ENCODE results near the gene IRAK2.

Gene IRAK2

DNA sequence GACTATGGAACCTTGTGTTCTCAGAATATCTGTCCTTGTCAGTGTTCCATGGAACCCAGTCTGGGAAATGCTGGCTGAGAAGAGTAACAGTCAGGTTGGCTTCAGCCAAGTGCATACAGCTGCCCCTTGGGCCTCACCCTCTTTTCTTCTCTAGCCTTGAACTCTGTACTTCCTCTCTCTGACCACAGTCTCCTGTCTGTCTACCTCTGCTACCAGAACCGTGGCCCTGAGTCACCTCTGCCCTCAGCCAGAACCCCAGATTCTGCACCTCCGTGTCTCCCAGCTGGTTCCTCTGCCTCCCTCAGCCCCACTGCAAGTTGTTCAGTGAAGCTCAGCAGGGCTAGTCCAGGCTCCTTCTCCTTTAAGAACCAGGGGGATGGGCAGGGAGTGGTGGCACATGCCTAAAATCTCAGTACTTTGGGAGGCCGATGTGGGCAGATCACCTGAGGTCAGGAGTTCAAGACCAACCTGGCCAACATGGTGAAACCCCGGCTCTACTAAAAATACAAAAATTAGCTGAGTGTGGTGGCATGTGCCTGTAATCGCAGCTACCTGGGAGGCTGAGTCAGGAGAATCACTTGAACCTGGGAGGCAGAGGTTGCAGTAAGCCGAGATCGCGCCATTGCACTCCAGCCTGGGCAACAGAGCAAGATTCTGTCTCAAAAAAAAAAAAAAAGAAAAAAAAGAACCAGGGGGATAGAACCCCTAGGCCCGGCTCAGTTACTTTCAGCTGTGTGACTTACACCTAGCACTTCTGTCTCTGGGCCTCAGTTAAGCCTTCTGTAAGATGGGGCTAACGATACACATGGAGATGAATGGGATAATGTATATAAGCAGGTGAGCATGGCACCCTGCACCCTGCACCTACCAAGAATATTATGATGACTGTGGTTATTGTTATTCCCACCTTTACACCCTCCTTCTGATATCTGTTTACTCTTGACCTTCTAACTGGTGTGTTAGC lies 59.2 kb downstream of the IRAK2 start:
- DNase-seq (ENCODE audit: low read depth, low spot score): no peak

DNA sequence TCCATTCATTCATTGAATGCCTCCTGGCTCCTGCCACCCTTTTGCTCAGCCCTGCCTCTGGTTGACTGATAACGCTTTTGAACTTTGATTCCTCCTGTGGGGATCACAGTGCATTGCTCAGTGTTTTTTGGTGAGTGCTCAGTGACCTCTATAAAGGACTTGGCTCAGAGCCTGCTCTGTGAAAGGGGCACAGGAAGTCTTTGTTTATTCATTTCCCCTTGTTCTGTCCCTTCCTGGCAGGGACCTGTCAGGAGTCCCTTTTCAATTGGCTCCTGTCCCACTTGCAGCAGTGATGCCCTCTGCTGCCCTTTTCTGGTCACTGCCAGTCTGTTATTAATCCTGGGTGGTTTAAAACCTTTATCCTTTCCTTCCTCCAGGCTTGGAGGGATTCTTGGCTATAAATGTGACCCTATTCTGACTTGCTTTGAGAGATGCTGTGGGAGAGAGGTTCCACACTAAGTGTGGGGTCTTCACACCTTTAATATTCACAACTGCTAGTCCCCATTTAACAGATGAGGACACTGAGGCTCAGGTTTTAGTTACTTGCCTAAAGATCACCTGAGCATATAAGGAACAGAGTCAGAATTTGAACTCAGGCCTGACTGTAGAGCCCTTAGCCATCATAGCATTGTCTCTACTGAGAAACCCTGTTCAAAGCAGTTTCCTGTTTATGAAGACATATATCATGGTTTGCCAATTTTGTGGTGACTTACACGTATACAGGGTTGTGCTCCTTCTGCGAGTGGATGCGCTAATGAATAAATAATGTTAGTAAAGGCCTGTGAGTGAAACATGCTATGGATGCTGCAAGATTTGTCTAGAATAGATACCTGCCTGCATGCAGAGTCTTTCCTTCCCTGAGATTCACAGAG lies 60.3 kb downstream of the IRAK2 start:
- DNase-seq (ENCODE audit: low read depth, low spot score): peak; percentile 65

DNA sequence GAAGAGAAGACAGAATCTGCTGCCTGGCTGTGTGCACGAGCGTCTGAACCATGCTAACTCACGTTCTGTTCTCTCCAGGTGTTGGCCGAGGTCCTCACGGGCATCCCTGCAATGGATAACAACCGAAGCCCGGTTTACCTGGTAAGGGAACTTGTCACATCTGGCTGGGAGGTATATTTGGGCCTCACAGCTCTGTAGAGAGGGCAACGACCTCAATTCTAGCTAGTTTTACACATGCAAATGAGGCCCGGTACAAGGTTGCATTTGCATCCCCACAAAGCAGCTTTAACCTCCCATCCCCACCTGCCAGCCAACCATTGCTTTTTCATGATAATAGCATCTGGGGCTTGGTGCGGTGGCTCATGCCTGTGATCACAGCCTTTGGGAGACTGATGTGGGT lies 61.6 kb downstream of the IRAK2 start:
- DNase-seq (ENCODE audit: low read depth, low spot score): peak; percentile 74

GRCh38 chr3:10228248-10228950 lies 63.7 kb downstream of the IRAK2 start:
- DNase-seq (ENCODE audit: low read depth, low spot score): no peak

DNA sequence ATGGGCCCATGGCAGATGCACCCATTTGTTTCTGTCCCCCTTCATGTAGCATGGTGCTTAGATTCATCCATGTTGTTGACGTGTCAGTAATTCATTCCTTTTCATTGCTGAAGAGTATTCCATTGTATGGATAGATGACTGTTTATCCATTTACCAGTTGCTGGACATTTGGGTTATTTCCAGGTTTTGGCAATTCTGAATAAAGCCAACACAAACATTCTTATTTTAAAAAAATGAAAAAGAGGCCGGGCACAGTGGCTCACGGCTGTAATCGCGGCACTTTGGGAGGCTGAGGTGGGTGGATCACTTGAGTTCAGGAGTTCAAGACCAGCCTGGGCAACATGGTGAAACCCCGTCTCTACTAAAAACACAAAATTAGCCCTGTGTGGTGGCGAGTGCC lies 64.9 kb downstream of the IRAK2 start:
- no peak for DNase-seq (ENCODE audit: low read depth, low spot score)

DNA sequence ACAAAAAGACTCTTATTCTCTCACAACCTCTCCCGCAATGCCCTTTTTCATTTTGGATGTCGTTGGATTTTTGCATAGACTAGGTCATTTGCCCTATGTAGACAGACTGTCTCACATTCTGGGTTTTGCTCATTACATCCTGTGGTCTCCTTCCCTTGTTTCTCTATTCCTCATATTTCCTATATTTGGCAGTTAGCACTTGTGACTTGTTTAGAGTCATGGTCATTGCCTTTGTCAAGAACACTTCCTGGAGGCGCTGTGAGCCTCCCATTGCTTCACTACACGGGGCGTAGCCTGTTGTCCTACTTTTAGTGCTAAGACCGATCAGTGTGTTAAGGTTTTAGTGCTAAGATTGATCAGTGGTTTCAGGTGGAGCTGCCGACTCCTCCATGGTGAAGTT lies 67.4 kb downstream of the IRAK2 start:
- no peak for DNase-seq (ENCODE audit: low read depth, low spot score)

DNA sequence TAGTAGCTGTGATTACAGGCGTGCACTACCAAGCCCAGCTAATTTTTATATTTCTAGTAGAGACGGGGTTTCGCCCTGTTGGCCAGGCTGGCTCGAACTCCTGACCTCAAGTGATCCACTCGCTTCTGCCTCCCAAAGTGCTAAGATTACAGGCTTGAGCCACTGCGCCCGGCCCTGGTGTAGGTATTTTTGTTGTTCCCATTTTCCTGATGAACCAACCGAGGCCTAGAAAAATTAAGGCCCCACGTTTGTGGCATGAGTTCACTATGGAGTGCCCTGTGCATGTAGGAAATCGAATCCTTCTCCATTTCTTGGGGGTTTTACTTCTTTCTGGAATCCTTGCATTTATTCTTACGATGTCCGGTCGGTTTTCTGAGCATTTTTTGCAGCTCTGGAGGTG lies 69.3 kb downstream of the IRAK2 start:
- no peak for DNase-seq (ENCODE audit: low read depth, low spot score)

DNA sequence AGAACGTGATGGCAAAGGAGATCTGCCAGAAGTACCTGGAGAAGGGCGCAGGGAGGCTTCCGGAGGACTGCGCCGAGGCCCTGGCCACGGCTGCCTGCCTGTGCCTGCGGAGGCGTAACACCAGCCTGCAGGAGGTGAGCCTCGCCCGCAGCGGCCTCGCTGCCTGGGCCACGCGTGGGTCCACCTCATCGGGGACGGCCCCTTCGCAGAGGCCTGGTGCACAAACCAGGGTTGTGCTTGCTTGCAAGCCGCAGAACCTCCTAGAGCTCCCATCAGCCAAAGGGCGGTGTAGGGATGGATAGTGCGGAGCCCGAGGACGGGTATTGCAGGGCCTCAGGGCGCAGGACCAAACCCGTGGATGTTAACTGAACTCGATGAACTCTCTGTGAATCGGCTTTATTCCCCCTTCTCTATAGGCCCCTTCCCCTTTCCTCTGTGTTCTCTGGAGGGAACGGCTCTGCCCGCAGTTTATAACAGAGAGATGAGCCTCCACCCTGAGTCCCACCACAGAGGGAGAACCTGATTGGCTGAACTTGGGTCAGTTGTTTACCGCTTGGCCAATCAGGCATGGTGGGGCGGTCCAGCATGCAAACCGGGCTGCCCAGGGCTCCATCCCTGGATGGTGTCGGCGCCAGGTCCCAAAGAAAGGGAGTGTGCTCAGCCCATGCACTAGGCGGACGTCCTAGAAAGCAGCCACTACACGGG lies 70.0 kb downstream of the IRAK2 start:
- peak; percentile 67 for DNase-seq (ENCODE audit: low read depth, low spot score)

DNA sequence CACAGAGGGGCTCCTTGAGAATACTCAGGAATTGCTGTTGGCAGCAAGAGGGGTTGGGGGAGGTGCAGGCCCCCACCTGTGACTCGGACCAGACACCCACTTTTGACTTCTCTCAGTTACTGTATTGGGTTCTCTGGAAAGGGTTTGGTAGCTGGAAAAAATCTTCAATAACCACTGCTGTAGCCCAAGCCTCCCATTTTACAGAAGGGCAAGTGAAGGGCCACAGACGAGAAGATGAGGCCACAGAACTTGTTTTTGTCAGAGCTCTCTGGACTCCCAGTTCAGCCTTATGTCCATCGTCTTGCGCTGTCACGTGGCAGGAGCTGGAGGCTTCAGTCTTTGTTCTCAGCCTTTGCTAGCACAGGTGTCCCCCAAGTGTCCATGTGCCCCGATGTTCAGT lies 70.8 kb downstream of the IRAK2 start:
- DNase-seq (ENCODE audit: low read depth, low spot score): no peak

GRCh38 chr3:10238345-10239183 lies 73.8 kb downstream of the IRAK2 start:
- DNase-seq (ENCODE audit: low read depth, low spot score): no peak

DNA sequence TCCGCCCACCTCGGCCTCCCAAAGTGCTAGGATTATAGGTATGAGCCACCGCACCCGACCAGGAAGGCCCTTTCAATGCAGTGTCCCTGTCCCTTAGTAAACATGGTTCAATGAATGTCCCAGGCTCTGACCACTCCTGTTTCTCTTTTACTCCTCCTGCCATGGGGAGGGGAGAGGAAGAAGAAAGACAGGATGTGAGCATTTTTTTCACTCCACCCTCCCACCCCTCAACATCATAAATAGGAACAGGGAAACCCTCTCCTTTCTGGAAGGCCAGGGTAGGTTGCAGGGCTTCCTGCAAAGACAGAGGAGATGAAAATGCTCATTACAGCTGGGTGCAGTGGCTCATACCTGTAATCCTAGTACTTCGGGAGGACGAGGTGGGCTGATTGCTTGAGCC lies 76.1 kb downstream of the IRAK2 start:
- no peak for DNase-seq (ENCODE audit: low read depth, low spot score)

GRCh38 chr3:10242182-10243065 lies 77.7 kb downstream of the IRAK2 start:
- DNase-seq (ENCODE audit: low read depth, low spot score): no peak

DNA sequence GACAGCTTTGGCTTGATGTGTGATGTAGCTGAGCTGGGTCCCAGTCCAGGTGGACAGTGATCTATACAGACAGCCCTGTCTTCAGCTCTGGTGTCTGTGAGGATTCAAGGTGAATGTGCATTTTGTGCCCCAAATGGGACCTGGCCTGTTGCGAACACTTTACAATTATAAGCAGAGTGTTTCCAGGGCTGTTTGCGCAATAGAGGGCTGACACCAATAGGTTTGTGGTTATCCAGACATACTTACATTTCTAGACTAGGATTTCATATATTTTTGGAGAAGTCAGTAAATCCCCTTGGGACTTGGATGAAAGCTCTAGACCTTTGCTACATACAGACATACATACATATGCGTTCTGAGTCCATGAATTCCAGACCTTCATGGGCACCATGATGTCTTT lies 79.3 kb downstream of the IRAK2 start:
- DNase-seq (ENCODE audit: low read depth, low spot score): no peak

- DNase-seq (ENCODE audit: low read depth, low spot score): no peak
Observed at GRCh38 chr3:10245081-10245712, 80.5 kb downstream of the IRAK2 start.

DNA sequence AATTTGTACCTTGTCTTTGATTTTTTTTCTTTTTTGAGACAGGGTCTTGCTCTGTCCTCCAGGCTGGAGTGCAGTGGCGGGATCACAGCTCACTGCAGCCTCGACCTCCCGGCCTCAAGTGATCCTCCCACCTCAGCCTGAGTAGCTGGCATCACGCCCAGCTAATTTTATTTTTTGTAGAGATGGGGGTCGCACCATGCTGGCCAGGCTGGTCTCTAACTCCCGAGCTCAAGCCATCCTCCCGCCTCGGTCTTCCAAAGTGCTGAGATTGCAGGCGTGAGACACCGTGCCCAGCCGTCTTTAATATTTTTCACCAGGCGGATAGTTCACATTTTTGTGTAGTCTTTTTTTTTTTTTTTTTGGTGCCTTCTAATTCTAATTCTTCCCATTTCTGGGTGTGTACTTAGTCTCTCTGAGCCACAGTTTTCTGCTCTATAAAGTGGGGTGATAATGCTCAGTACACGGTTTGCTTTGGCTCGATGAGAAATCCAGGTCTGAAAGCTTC lies 83.0 kb downstream of the IRAK2 start:
- no peak for DNase-seq (ENCODE audit: low read depth, low spot score)

- peak; percentile 99 for DNase-seq (ENCODE audit: low read depth, low spot score)
Observed at GRCh38 chr3:10248184-10248983, 83.7 kb downstream of the IRAK2 start, which contains the start of gene TATDN2. Gene TATDN2 (plus strand): TSS chr3:10248459. CDS start chr3:10249201, 742 bp downstream.

DNA sequence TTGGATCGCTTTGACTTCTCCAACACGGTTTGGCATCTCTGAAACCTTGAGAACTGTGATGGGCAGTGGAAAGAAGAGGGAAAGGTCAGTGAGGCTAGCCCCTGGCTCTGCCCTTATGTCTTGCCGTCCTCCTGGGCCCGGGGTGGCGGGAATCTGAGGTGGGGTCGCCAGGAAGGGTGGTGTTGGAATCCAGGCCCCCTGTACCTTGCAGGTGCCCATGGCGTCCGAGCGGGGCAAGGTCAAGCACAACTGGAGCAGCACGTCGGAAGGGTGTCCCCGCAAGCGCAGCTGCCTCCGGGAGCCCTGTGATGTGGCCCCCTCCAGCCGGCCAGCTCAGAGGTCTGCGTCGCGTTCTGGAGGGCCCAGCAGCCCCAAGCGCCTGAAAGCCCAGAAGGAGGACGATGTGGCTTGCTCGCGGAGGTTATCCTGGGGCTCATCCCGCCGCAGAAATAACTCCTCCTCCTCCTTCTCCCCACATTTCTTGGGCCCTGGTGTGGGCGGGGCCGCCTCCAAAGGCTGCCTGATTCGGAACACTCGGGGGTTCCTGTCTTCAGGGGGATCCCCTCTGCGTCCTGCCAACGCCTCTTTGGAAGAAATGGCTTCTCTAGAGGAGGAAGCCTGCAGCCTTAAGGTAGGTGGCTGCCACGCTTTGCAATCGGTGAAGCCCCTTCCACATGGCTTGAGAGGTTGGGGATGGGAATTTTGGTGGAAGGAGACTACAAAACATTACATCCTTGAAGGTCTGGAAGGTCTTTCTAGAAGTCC lies 84.4 kb downstream of the IRAK2 start:
- DNase-seq (ENCODE audit: low read depth, low spot score): peak; percentile 60

Data from ELF-1 (cell line).